GM12874 (cell line): ENCODE data around the gene TSPAN32.

ENCODE experiments used
- TF ChIP-seq, protein P1 (sequence below): IDR thresholded peaks from 2 replicates; pipeline ENCODE4 v1.5.1; 2011; ENCODE audit warnings: low read depth, mild to moderate bottlenecking, control low read depth, low read length, moderate library complexity; ENCODE audit not compliant: insufficient read depth

TSPAN32 gene

DNA sequence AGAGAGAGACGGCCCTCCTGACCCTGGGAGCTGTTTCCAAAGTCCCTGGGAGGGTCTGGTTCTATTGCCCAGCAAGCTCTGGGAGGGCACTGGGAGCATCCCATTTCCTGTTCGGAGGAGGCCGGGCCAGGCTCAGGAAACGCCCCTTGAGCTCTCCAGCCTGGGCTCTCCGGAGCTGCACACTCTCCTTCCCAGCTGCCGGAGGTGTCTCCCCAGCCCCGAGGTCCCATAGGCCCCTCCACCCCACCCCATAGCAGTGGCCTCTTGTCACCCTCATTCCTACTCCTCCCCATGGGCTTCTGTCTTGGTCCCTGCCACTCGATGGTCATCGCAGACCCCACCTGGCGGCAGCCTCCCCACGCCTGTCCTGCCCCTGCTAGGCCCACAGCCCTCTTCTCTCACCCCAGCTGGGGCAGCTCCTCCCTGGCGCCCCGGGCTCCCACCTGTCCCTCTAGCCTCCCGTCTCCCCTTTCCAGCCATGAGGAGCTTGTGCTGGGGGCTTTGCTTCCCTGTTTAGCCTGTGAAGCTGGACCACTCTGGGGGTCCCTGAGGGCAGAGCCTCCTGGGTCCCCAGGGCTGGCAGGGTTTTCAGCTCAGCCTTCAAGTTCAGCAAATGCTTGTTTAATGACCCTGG lies 2.8 kb downstream of the TSPAN32 start:
- TF ChIP-seq, protein P1, sequence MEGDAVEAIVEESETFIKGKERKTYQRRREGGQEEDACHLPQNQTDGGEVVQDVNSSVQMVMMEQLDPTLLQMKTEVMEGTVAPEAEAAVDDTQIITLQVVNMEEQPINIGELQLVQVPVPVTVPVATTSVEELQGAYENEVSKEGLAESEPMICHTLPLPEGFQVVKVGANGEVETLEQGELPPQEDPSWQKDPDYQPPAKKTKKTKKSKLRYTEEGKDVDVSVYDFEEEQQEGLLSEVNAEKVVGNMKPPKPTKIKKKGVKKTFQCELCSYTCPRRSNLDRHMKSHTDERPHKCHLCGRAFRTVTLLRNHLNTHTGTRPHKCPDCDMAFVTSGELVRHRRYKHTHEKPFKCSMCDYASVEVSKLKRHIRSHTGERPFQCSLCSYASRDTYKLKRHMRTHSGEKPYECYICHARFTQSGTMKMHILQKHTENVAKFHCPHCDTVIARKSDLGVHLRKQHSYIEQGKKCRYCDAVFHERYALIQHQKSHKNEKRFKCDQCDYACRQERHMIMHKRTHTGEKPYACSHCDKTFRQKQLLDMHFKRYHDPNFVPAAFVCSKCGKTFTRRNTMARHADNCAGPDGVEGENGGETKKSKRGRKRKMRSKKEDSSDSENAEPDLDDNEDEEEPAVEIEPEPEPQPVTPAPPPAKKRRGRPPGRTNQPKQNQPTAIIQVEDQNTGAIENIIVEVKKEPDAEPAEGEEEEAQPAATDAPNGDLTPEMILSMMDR: no peak

DNA sequence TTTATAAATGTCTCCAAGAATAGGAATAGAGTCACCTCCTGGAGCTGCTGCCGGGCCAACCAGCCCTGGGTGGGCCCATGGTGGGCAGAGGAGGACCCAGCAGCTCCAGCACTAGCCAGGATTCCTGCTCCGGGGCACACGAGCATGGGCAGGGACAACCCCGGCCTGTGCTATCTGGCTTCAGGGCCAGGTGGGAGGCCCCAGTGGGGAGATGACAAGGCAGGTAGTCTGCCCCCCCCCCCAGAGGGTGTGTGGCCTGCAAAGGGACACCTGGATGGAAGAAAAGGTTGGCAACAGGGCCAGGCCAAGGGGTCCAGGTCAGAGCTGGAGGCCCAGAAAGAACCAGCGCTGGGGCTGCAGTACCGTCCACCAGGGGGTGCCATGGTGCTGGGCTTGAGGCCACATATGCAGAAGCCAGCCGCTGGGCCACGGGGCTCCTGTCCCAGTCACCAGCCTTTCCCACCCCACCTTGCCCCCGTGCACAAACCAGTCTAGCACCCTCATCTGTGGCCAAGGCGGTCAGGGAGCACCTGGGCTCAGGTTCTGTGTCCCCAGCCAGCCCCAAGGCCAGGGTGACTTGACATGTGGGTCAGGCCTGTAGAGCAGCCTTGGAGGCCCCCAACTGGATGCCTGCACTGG lies 3.4 kb downstream of the TSPAN32 start:
- TF ChIP-seq, protein P1: peak; percentile 97

DNA sequence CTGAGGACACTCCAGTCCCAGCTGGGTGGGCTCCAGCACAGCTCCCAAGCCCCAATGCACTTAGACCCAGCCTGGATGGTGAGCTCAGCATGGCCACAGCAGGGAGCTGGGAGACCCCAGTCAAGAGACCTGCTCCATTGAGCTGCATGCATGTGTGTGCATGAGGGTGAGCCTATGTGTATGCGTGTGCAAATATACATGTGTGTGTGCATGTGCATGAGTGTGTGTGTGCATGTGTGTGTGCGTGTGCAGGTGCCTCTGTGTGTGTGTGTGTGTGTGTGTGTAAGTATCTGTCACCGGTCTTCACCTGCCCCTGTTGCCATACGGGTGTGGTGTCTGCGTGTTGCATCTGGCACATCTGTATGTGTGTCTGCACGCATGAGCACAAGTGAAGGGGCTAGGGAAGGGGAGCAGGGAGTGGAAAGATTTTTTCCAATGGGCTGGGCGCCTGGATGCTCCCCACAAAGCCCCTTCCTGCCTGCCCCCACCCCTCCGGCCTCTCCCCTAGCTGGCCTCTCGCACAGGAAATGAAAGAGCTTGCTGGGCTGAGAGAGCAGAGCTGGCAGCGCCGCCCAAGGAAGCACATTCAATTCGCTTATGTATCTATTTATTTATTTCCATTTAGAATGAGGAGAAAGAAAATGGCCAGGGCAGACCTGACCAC lies 4.1 kb downstream of the TSPAN32 start:
- TF ChIP-seq, protein P1: no peak

DNA sequence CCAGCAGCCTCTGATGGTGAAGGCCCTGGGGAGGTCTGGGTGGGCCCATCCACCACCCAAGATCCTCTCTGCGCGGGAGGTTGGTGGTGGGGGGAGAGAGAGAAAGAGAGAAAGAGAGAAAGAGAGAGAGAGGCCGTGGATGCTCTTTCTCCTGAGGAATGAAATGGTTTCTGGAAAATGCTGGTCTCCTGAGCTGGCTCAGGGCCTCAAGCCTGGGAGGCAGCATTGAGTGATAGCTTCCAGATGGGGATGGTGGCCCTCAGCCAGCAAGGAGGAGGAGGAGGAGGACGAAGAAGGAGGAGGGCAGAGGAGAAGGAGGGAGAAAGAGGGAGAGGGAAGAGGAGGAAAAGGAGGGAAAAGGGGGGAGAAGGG lies 4.6 kb downstream of the TSPAN32 start:
- TF ChIP-seq, protein P1: no peak

DNA sequence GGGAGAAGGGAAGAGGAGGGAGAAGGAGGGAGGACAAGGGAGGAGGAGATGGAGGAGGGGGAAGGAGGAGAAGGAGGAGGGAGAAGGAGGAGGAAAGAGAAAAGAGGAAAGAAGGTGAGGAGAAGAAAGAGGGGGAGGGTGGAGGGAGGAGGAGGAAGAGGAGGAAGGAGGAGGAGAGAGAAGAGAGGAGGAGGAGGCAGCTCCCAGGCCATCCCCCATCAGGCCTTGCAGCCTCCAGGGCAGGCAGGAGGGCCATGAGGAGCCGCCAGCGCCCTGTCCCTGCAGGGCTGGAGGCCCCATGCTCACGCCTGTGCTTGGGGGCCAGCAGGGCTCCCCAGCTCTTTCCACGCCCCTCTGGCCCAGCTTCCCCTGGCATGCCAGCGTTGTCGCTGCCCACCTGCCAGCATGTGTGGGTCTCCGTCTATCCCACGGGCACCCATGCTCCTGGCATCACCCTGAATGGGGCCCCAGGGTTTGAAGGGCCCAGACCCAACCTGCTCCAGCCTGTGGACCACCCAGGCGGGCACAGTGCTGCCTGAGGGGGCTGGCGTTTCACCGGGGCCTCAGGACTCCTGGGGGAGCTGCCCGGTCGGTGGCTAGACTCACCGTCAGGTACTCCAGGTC lies 5.2 kb downstream of the TSPAN32 start:
- TF ChIP-seq, protein P1: no peak

DNA sequence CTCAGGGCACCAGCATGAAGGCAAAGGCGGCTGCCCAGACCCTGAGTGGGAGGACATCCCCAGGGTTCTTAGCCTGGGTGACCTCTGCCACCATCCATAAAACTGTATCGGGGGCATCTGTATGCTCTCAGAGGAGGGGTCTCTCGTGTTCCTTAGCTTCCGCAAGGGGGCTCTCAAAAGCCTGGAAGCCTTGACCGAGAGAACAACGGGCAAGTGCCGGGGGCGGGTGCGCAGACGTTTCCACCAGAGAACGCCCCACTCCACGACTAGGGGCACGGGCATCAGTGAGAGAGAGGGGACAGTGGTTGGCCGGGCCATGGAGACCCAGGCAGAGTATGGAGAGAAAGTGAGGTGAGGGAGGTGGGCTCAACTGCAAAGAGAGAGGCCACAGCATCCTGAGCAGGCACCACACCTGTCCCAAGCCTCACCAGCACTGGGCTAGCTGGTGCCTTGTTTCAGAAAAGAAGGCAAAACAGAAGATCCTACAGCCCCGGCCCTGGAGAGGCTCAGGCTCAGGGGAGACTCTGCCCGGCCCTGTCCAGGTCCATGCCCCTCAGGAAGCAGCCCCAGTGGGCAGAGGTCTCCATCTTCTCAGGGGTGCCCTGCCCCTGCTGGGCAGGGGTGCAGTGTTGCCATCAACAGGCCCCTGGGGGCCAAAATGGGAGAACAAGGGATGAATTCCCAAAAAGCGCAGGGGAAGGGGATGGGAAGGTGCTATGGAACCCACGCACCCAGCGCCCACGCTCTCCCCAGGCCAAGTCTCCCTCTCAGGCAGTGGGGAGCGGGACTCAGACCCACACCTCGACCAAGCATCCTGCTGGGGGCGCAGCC lies 5.9 kb downstream of the TSPAN32 start:
- TF ChIP-seq, protein P1: no peak
